ENCODE results near the gene PTMS. TPM values are rescaled to one million over a fixed set of nuclear protein-coding genes. Genes with fewer than 3 reads are reported as not detected.

The PTMS gene
- total and polyA plus RNA-seq, 2 of the 13 experiments (the other 11 are each of a cell fraction or from before 2014, with no cell fraction given): 40.5 to 82.4 TPM

GRCh38 chr12:6752921-6753771, 13.0 kb upstream of the PTMS start, which contains the start of gene MLF2 (continued):
- TF ChIP-seq ZNF337 (CRISPR knock-in tag; IDR thresholded peaks at IDR 0.05; ENCODE audit: borderline replicate concordance, low read depth) (peak; percentile 80; the same call in 1 of the 2 replicates), RFXAP (CRISPR knock-in tag; IDR thresholded peaks at IDR 0.05; ENCODE audit: borderline replicate concordance) (0 out of 2 replicates have a peak, but pooled peaks have one; percentile 26), CEBPG (CRISPR knock-in tag; IDR thresholded peaks at IDR 0.05) (no peak; the same call in 1 of the 2 replicates), ZNF550 (CRISPR knock-in tag; IDR thresholded peaks at IDR 0.05; ENCODE audit: borderline replicate concordance) (no peak), ZNF83 (CRISPR knock-in tag; IDR thresholded peaks at IDR 0.05; ENCODE audit: borderline replicate concordance) (0 out of 2 replicates have a peak, but pooled peaks have one; percentile 8), ATF2 (CRISPR knock-in tag; IDR thresholded peaks at IDR 0.05) (peak; percentile 92), ETV5 (CRISPR knock-in tag; IDR thresholded peaks at IDR 0.05; ENCODE audit: borderline replicate concordance) (peak; percentile 76; the same call in 1 of the 2 replicates), RELA (CRISPR knock-in tag; IDR thresholded peaks at IDR 0.05) (no peak), HNF1A (IDR thresholded peaks at IDR 0.05; ENCODE audit: low read depth) (no peak), HNF1A (CRISPR knock-in tag; IDR thresholded peaks at IDR 0.05; ENCODE audit: borderline replicate concordance) (peak; percentile 56; the same call in 1 of the 2 replicates), IRX3 (CRISPR knock-in tag; IDR thresholded peaks at IDR 0.05; ENCODE audit: borderline replicate concordance, low read depth) (no peak), ZSCAN31 (CRISPR knock-in tag; IDR thresholded peaks at IDR 0.05; ENCODE audit: low read depth) (peak; percentile 58; the same call in 1 of the 2 replicates), FIP1L1 (IDR thresholded peaks at IDR 0.05; ENCODE audit: borderline replicate concordance, insufficient read depth, low read depth, low read length) (no peak), ZNF143 (CRISPR knock-in tag; IDR thresholded peaks at IDR 0.05) (peak; percentile 44; the same call in 1 of the 2 replicates), ZIK1 (CRISPR knock-in tag; IDR thresholded peaks at IDR 0.05; ENCODE audit: borderline replicate concordance, low read depth) (no peak), ZNF7 (CRISPR knock-in tag; IDR thresholded peaks at IDR 0.05) (no peak), TBX2 (CRISPR knock-in tag; IDR thresholded peaks at IDR 0.05; ENCODE audit: borderline replicate concordance) (peak; percentile 88), TBL1XR1 (IDR thresholded peaks at IDR 0.05; ENCODE audit: borderline replicate concordance, low read length, partially characterized antibody) (peak; percentile 24)

Measured in HepG2 (cell line).